IMR-90 (cell line): ENCODE measurements around the gene ACVR2B. TPM values are rescaled to one million over a fixed set of nuclear protein-coding genes. Genes with fewer than 3 reads are reported as not detected.
"Not testable (repeated sequence)": the region's sequence is repeated elsewhere in the genome, so short reads cannot be mapped to it uniquely, and the experiment has no call there.

Source experiments
- ATAC-seq: fragments of 200-7000 bp; cut with Tn5 transposase; 2 replicates; pipeline ENCODE4 v1.9.1; 2020; ENCODE audit warnings: low read depth, mild to moderate bottlenecking, moderate library complexity
- BruUV-seq: library from RNA; stranded (reverse); fragments of 400-500 nt; replicated peaks from 2 replicates; lab custom pipeline; 2021; lab: Mats Ljungman, UMichigan
- CTCF ChIA-PET: fragments of 300-600 bp; formaldehyde crosslinking; extraction: SDS; loops from one replicate; lab custom pipeline; 2021; ENCODE audit warnings: antibody characterized with exemption; lab: Yijun Ruan, JAX
- POLR2A ChIA-PET: fragments of 300-600 bp; sonication (Branson Sonifier 250); formaldehyde crosslinking; loops from one replicate; lab custom pipeline; 2022; ENCODE audit warnings: antibody characterized with exemption; ENCODE audit not compliant: unreplicated experiment; lab: Charles Lee
- DNase-seq: peaks from one replicate; pipeline ENCODE4 v3.0.0; 2013
- H2AFZ ChIP-seq: replicated peaks from 2 replicates; pipeline ENCODE3; 2013; ENCODE audit warnings: low read length, mild to moderate bottlenecking; ENCODE audit not compliant: poor library complexity
- H2AK5ac ChIP-seq: 2 replicates; pipeline ENCODE4 v1.6.1; 2013; ENCODE audit warnings: low read depth, low read length, inconsistent platforms
- H2AK9ac ChIP-seq: replicated peaks from 2 replicates; pipeline ENCODE3; 2013; ENCODE audit warnings: mild to moderate bottlenecking, low read depth, low read length, moderate library complexity; ENCODE audit not compliant: poor library complexity
- H2BK120ac ChIP-seq: 2 replicates; pipeline ENCODE4 v1.6.1; 2013; ENCODE audit warnings: low read depth, low read length, inconsistent platforms
- H2BK15ac ChIP-seq: 3 replicates; pipeline ENCODE4 v1.6.1; 2013; ENCODE audit warnings: low read depth, low read length, inconsistent platforms
- H2BK20ac ChIP-seq: 2 replicates; pipeline ENCODE4 v1.6.1; 2013; ENCODE audit warnings: low read depth, mild to moderate bottlenecking, inconsistent platforms, low read length, moderate library complexity
- H2BK5ac ChIP-seq: 2 replicates; pipeline ENCODE4 v1.6.1; 2013; ENCODE audit warnings: mild to moderate bottlenecking, low read depth, low read length, inconsistent platforms; ENCODE audit not compliant: poor library complexity, severe bottlenecking
- H3K14ac ChIP-seq: replicated peaks from 2 replicates; pipeline ENCODE4 v1.6.1; 2013; ENCODE audit warnings: low read depth, low read length, inconsistent platforms
- H3K18ac ChIP-seq: 2 replicates; pipeline ENCODE4 v1.6.1; 2013; ENCODE audit warnings: low read depth, low read length, control low read depth
- H3K23ac ChIP-seq: 2 replicates; pipeline ENCODE4 v1.6.1; 2013; ENCODE audit warnings: low read depth, low read length, inconsistent platforms
- H3K27ac ChIP-seq: 2 replicates; pipeline ENCODE4 v1.5.1; 2013; ENCODE audit warnings: mild to moderate bottlenecking, control low read depth, low read length; ENCODE audit not compliant: insufficient read depth
- H3K27me3 ChIP-seq: 2 replicates; pipeline ENCODE4 v1.6.1; 2013; ENCODE audit warnings: low read length; ENCODE audit not compliant: control insufficient read depth, insufficient read depth
- H3K36me3 ChIP-seq: 2 replicates; pipeline ENCODE4 v1.6.1; 2013; ENCODE audit warnings: low read length, mixed read lengths; ENCODE audit not compliant: control insufficient read depth, insufficient read depth
- H3K4ac ChIP-seq: 2 replicates; pipeline ENCODE4 v1.6.1; 2013; ENCODE audit warnings: low read depth, low read length, inconsistent platforms
- H3K4me1 ChIP-seq: 2 replicates; pipeline ENCODE4 v1.6.1; 2013; ENCODE audit warnings: low read length, mixed read lengths; ENCODE audit not compliant: control insufficient read depth, insufficient read depth
- H3K4me2 ChIP-seq: 2 replicates; pipeline ENCODE4 v1.6.1; 2013; ENCODE audit warnings: low read depth, mild to moderate bottlenecking, control low read depth, low read length, moderate library complexity
- H3K4me3 ChIP-seq: 2 replicates; pipeline ENCODE4 v1.5.1; 2013; ENCODE audit warnings: low read depth, mild to moderate bottlenecking, control low read depth, low read length, moderate library complexity; ENCODE audit not compliant: insufficient read depth
- H3K56ac ChIP-seq: 2 replicates; pipeline ENCODE4 v1.6.1; 2013; ENCODE audit warnings: low read length, inconsistent platforms; ENCODE audit not compliant: insufficient read depth; ENCODE audit errors: extremely low read depth
- H3K79me1 ChIP-seq, 2 experiments: 2 replicates each; pipeline ENCODE4 v1.6.1; 2013; ENCODE audit warnings: low read length in 2 of 2, inconsistent platforms in 1 of 2, low read depth in 1 of 2
- H3K9ac ChIP-seq: 2 replicates; pipeline ENCODE4 v1.6.1; 2013; ENCODE audit warnings: low read depth, low read length, control low read depth
- H3K9me1 ChIP-seq: 2 replicates; pipeline ENCODE4 v1.6.1; 2013; ENCODE audit warnings: low read length, inconsistent platforms; ENCODE audit not compliant: insufficient read depth
- H3K9me3 ChIP-seq: 2 replicates; pipeline ENCODE4 v1.6.1; 2013; ENCODE audit warnings: low read length; ENCODE audit not compliant: control insufficient read depth, insufficient read depth
- H4K20me1 ChIP-seq: 2 replicates; pipeline ENCODE4 v1.6.1; 2013; ENCODE audit warnings: low read length, inconsistent platforms; ENCODE audit not compliant: insufficient read depth
- H4K5ac ChIP-seq: 2 replicates; pipeline ENCODE4 v1.6.1; 2013; ENCODE audit warnings: mild to moderate bottlenecking, low read depth, low read length, control low read depth
- H4K8ac ChIP-seq, 2 experiments: 2 replicates each; pipeline ENCODE4 v1.6.1; 2013; ENCODE audit warnings: low read depth in 2 of 2, low read length in 2 of 2, control low read depth in 1 of 2, inconsistent platforms in 1 of 2
- H4K91ac ChIP-seq: 2 replicates; pipeline ENCODE4 v1.6.1; 2013; ENCODE audit warnings: low read depth, low read length, inconsistent platforms; ENCODE audit not compliant: insufficient read depth
- BHLHE40 ChIP-seq: fragments of 150-350 bp; IDR thresholded peaks from 2 replicates; pipeline ENCODE4 v1.6.1; 2016; ENCODE audit warnings: mild to moderate bottlenecking, low read depth, low read length
- FOS ChIP-seq: fragments of 150-350 bp; IDR thresholded peaks from 2 replicates; pipeline ENCODE4 v1.6.1; 2016; ENCODE audit warnings: low read depth, low read length
- MAZ ChIP-seq: IDR thresholded peaks from 2 replicates; pipeline ENCODE4 v1.6.1; 2012; ENCODE audit warnings: low read depth, mild to moderate bottlenecking, low read length, improper control_type of control experiment, moderate library complexity, borderline replicate concordance
- NFE2L2 ChIP-seq: fragments of 150-350 bp; IDR thresholded peaks from 2 replicates; pipeline ENCODE4 v1.6.1; 2016; ENCODE audit warnings: low read depth, mild to moderate bottlenecking, low read length
- POLR2A ChIP-seq: IDR thresholded peaks from 2 replicates; pipeline ENCODE4 v1.6.1; 2012; ENCODE audit warnings: mild to moderate bottlenecking, low read depth, low read length
- RAD21 ChIP-seq: IDR thresholded peaks from 2 replicates; pipeline ENCODE4 v1.6.1; 2012; ENCODE audit warnings: low read length, improper control_type of control experiment
- RCOR1 ChIP-seq: IDR thresholded peaks from 2 replicates; pipeline ENCODE4 v1.6.1; 2012; ENCODE audit warnings: mild to moderate bottlenecking, low read length, improper control_type of control experiment; ENCODE audit not compliant: insufficient replicate concordance
- SMC3 ChIP-seq: fragments of 150-350 bp; IDR thresholded peaks from 2 replicates; pipeline ENCODE4 v1.6.1; 2016; ENCODE audit warnings: low read depth, mild to moderate bottlenecking, antibody characterized with exemption, low read length, moderate library complexity
- WGBS, 2 experiments: methylation state at CpG; one replicate each; pipeline versions ENCODE4 v1.1.5 to v1.1.7; 2013; ENCODE audit warnings: missing lambda C conversion rate in 2 of 2; ENCODE audit not compliant: insufficient read length in 1 of 2; ENCODE audit errors: extremely low coverage in 2 of 2; 5-methylcytosine and 5-hydroxymethylcytosine counted together
- dilution Hi-C: fragments of 300-500 bp; cut with HindIII; formaldehyde crosslinking; loops from one replicate; pipeline ENCODE4 v1.14.3; 2018; ENCODE audit warnings: low sequenced_read_pairs; ENCODE audit not compliant: unreplicated experiment
- in situ Hi-C: fragments of 300-500 bp; cut with MboI; formaldehyde crosslinking; loops from 3 replicates; pipeline ENCODE4 v1.14.3; 2019; ENCODE audit warnings: low sequenced_read_pairs, inconsistent platforms, mixed read lengths
- intact Hi-C: fragments of 100-400 bp; cut with micrococcal nuclease; formaldehyde crosslinking; loops from 2 replicates; pipeline ENCODE4 v1.10.0; 2022
- polyA plus RNA-seq, 3 experiments: library from polyadenylated mRNA; depleted of rRNA; stranded (reverse); fragments of >200 nt; gene quantifications; 2 replicates each; pipeline ENCODE4 v1.2.3, GENCODE V29; 2012; ENCODE audit warnings: low replicate concordance in 1 of 3
- total RNA-seq: library from RNA; depleted of rRNA; stranded (reverse); fragments of >200 nt; gene quantifications from 2 replicates; pipeline ENCODE4 v1.2.3, GENCODE V29; 2012
- TF ChIP-seq, protein P1 (sequence below): conservative IDR thresholded peaks from 2 replicates; pipeline ENCODE4 v1.5.1; 2012; ENCODE audit warnings: mild to moderate bottlenecking, low read depth, low read length, improper control_type of control experiment

ACVR2B gene
- total and polyA plus RNA-seq, 2 of the 4 experiments (the other 2 are of a cell fraction): 0.60 to 1.3 TPM

DNA sequence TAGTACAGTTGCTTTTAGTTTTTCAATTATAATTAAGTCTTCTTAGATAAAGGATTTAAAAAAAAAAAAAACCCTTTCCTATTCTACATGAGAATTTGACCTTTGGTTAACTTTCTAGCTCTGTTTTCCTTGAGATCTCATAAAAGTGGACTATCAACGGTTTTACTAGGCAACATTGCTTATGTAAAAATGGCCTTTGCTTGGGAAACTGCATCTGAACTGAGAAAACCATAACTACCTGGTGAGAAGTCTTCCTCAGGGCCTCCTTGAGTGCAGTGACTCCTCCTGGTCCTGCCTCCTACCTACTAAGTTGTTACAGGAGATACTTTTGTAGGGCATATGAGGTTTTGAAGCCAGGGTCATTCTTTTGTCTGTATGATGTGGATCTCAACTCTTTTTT, 42.1 kb upstream of the ACVR2B start:
- Histone ChIP-seq H4K8ac (no peak overlapping the region), H4K5ac (no peak overlapping the region), H3K4me3 (no peak overlapping the region), H3K27me3 (no peaks in the 10 kb centered on the region), H3K4ac (no peak overlapping the region), H3K9me3 (no peaks in the 10 kb centered on the region), H3K4me2 (no peak overlapping the region), H3K9me1 (no peaks in the 10 kb centered on the region), H2BK5ac (no peak overlapping the region), H4K20me1 (no peaks in the 10 kb centered on the region), H2BK120ac (no peak overlapping the region), H3K27ac (no peak overlapping the region), H3K4me1 (no peaks in the 10 kb centered on the region), H2AFZ (no peak overlapping the region), H3K9ac (no peak overlapping the region), H3K14ac (no peak overlapping the region), H2BK15ac (no peak overlapping the region), H2AK9ac (no peak overlapping the region), H3K23ac (no peak overlapping the region), H2BK20ac (no peak overlapping the region), H3K36me3 (no peaks in the 10 kb centered on the region), H3K79me1 (no peaks in the 10 kb centered on the region), H4K91ac (no peak overlapping the region), H3K18ac (no peak overlapping the region), H2AK5ac (no peak overlapping the region), H3K56ac (no peak overlapping the region)
- no TSS peak for BruUV-seq
- CTCF ChIA-PET: no interaction called here
- POLR2A ChIA-PET: interaction anchor here (0.7 kb wide), 1 partner anchor 246 kb away, joined by 5 read pairs; the partner anchor contains the start of gene OXSR1
- in situ Hi-C loops: no loop called here
- intact Hi-C loops: no loop called here
- no peak for ATAC-seq
- WGBS, 2 experiments: no CpG with 5 or more reads among the region's 1 CpG
- DNase-seq: no peak
- TF ChIP-seq POLR2A (no peak), MAZ (no peak), BHLHE40 (no peak), NFE2L2 (no peak), RCOR1 (no peak), SMC3 (no peak), FOS (no peak), RAD21 (no peak)
- TF ChIP-seq, protein P1, sequence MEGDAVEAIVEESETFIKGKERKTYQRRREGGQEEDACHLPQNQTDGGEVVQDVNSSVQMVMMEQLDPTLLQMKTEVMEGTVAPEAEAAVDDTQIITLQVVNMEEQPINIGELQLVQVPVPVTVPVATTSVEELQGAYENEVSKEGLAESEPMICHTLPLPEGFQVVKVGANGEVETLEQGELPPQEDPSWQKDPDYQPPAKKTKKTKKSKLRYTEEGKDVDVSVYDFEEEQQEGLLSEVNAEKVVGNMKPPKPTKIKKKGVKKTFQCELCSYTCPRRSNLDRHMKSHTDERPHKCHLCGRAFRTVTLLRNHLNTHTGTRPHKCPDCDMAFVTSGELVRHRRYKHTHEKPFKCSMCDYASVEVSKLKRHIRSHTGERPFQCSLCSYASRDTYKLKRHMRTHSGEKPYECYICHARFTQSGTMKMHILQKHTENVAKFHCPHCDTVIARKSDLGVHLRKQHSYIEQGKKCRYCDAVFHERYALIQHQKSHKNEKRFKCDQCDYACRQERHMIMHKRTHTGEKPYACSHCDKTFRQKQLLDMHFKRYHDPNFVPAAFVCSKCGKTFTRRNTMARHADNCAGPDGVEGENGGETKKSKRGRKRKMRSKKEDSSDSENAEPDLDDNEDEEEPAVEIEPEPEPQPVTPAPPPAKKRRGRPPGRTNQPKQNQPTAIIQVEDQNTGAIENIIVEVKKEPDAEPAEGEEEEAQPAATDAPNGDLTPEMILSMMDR: no peak
- dilution Hi-C loops: no loop called here

DNA sequence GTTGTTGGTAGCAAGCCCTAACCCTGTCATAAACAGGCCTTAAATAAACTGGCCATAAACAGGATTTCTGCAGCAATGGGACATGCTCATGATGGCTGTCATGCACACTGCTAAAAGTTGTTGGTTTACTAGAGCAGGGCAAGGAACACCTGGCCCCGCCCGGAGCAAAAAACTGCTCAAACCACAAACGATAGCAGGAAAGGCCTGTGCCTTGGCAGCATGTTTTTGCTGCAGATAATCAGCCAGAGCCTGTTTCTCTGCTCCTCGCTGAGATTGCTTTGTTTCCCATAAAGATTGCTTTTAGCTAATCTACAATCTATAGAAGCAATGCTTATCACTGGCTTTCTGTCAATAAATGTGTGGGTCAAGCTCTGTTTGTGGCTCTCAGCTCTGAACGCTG, 32.9 kb upstream of the ACVR2B start:
- H2BK15ac ChIP-seq, H3K56ac ChIP-seq, H3K4me1 ChIP-seq, H2BK120ac ChIP-seq, H4K91ac ChIP-seq, dilution Hi-C loops, H3K9ac ChIP-seq, in situ Hi-C loops, H3K14ac ChIP-seq, H3K18ac ChIP-seq, H2BK20ac ChIP-seq, ATAC-seq, H4K20me1 ChIP-seq, CTCF ChIA-PET, BruUV-seq, DNase-seq, H3K9me3 ChIP-seq, H3K9me1 ChIP-seq, H3K36me3 ChIP-seq, H3K4me3 ChIP-seq, H3K27me3 ChIP-seq, POLR2A ChIA-PET, H2AK5ac ChIP-seq, H4K8ac ChIP-seq, H3K23ac ChIP-seq, H3K4ac ChIP-seq, H2BK5ac ChIP-seq, H2AFZ ChIP-seq, H3K27ac ChIP-seq, intact Hi-C loops, H2AK9ac ChIP-seq, H3K4me2 ChIP-seq, H3K79me1 ChIP-seq, H4K5ac ChIP-seq: not testable (repeated sequence)
- WGBS, 2 experiments: no CpG with 5 or more reads among the region's 5 CpGs
